ENCODE data around the gene CIC. TPM values are rescaled to one million over a fixed set of nuclear protein-coding genes. Genes with fewer than 3 reads are reported as not detected.

CIC gene
- total RNA-seq, 1 donor from 2014 or later, result 33.3 TPM

GRCh38 chr19:42248270-42249148 lies 20.5 kb upstream of the CIC start:
- H3K4me1 ChIP-seq, result peaks cover 94% of the 10 kb centered on the region
- H3K4me3 ChIP-seq, result no peak overlapping the region
- H3K36me3 ChIP-seq, result peaks cover 20% of the 10 kb centered on the region
- no peak for DNase-seq
- TF ChIP-seq CTCF (IDR thresholded peaks at IDR 0.05; ENCODE audit: borderline replicate concordance), result no peak
- H3K27me3 ChIP-seq (ENCODE audit: low read depth), result no peaks in the 10 kb centered on the region
- peak overlapping the region; percentile 99 for H3K27ac ChIP-seq (replicated peaks)
- no peaks in the 10 kb centered on the region for H3K9me3 ChIP-seq (replicated peaks)
- intact Hi-C loops (cut with micrococcal nuclease), result no loop called here

GRCh38 chr19:42249149-42249750 lies 19.8 kb upstream of the CIC start:
- peak overlapping the region; percentile 99 for H3K27ac ChIP-seq (replicated peaks)
- peaks cover 94% of the 10 kb centered on the region for H3K4me1 ChIP-seq
- intact Hi-C loops (cut with micrococcal nuclease), result no loop called here

GRCh38 chr19:42249769-42250168 lies 19.3 kb upstream of the CIC start:
- Histone ChIP-seq H3K27me3 (ENCODE audit: low read depth) (no peaks in the 10 kb centered on the region), H3K36me3 (peaks cover 20% of the 10 kb centered on the region), H3K4me1 (peaks cover 99% of the 10 kb centered on the region), H3K27ac (replicated peaks) (peak overlapping the region; percentile 99), H3K4me3 (peak overlapping the region; percentile 97), H3K9me3 (replicated peaks) (no peaks in the 10 kb centered on the region)
- intact Hi-C loops (cut with micrococcal nuclease), result loop anchor here (5.0 kb wide), 1 partner anchor 38 kb away; no protein-coding TSS in a partner anchor
- no peak for DNase-seq
- no peak for TF ChIP-seq CTCF (IDR thresholded peaks at IDR 0.05; ENCODE audit: borderline replicate concordance)

More at GRCh38 chr19:42249149-42249750, 19.8 kb upstream of the CIC start:
- DNase-seq, result no peak
- Histone ChIP-seq H3K36me3 (peaks cover 20% of the 10 kb centered on the region), H3K9me3 (replicated peaks) (no peaks in the 10 kb centered on the region), H3K4me3 (no peak overlapping the region), H3K27me3 (ENCODE audit: low read depth) (no peaks in the 10 kb centered on the region)
- no peak for TF ChIP-seq CTCF (IDR thresholded peaks at IDR 0.05; ENCODE audit: borderline replicate concordance)

GRCh38 chr19:42250183-42250665 lies 18.8 kb upstream of the CIC start:
- Histone ChIP-seq H3K27me3 (ENCODE audit: low read depth) (no peaks in the 10 kb centered on the region), H3K4me1 (peaks cover 97% of the 10 kb centered on the region), H3K4me3 (peak overlapping the region; percentile 97), H3K36me3 (peaks cover 20% of the 10 kb centered on the region), H3K27ac (replicated peaks) (peak overlapping the region; percentile 99), H3K9me3 (replicated peaks) (no peaks in the 10 kb centered on the region)
- DNase-seq, result no peak
- TF ChIP-seq CTCF (IDR thresholded peaks at IDR 0.05; ENCODE audit: borderline replicate concordance), result no peak
- intact Hi-C loops (cut with micrococcal nuclease), result loop anchor here (5.0 kb wide), 1 partner anchor 37 kb away; no protein-coding TSS in a partner anchor

GRCh38 chr19:42250666-42251531 lies 18.2 kb upstream of the CIC start:
- Histone ChIP-seq H3K27ac (replicated peaks) (peak overlapping the region; percentile 99), H3K27me3 (ENCODE audit: low read depth) (no peaks in the 10 kb centered on the region), H3K36me3 (peaks cover 20% of the 10 kb centered on the region), H3K9me3 (replicated peaks) (no peaks in the 10 kb centered on the region), H3K4me3 (peak overlapping the region; percentile 97), H3K4me1 (peaks cover 97% of the 10 kb centered on the region)
- peak; percentile 46 for DNase-seq
- intact Hi-C loops (cut with micrococcal nuclease), result loop anchor here (5.0 kb wide), 1 partner anchor 36 kb away; no protein-coding TSS in a partner anchor
- TF ChIP-seq CTCF (IDR thresholded peaks at IDR 0.05; ENCODE audit: borderline replicate concordance), result no peak

All from left ventricle myocardium inferior (tissue), 1 donor.